ENCODE measurements around the gene GDPD3. TPM values are rescaled to one million over a fixed set of nuclear protein-coding genes. Genes with fewer than 3 reads are reported as not detected.

Gene GDPD3
- total and polyA plus RNA-seq, 2 experiments from 2014 or later = 0.94 to 1.4 TPM

DNA sequence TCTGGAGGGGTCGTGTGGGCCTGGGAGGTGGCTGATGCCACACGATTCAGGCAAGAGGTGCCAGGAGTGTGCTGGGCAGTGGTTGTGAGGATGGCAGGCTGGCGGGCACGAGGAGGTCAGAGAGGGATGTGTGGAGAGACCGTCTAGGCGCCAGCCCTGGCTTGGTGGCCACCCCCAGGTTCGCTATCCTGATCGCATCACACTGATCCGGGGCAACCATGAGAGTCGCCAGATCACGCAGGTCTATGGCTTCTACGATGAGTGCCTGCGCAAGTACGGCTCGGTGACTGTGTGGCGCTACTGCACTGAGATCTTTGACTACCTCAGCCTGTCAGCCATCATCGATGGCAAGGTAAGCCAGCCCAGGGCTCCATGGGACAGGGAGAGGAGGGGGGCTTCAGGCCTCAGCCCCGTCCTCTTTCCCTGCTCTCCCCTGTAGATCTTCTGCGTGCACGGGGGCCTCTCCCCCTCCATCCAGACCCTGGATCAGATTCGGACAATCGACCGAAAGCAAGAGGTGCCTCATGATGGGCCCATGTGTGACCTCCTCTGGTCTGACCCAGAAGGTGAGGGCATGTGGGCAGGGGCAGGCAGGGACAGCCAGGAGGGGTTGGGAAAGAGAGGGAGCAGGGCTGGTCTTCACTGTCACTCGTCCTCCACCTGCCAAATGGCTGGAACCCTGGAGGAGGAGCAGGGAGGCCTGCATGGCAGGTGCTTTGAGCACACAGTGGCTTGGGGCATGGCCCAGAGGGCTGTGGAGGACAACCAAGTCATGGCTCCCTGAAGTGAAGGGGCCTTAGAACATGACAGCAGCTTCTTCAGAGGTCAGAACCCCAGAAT lies 29.9 kb downstream of the GDPD3 start:
- Mint-ChIP-seq H3K4me3 (no peak overlapping the region; the same call in 2 of the 3 replicates), H3K9me3 (no peaks in the 10 kb centered on the region; the same call in 2 of the 3 replicates), H3K27me3 (ENCODE audit: insufficient read depth, low read depth, poor library complexity) (peaks cover 12% of the 10 kb centered on the region), H3K27ac (no peak overlapping the region; the same call in 1 of the 2 replicates), H3K4me1 (0 out of 3 replicates have a peak, but pooled peaks cover under 1% of the 10 kb centered on the region), H3K36me3 (ENCODE audit: low read depth) (peaks cover 66% of the 10 kb centered on the region)
- Histone ChIP-seq H4K20me1 (replicated peaks; ENCODE audit: insufficient read depth) (peaks cover 8% of the 10 kb centered on the region), H3K9me2 (ENCODE audit: insufficient read depth) (no peaks in the 10 kb centered on the region), H3K79me2 (replicated peaks; ENCODE audit: insufficient read depth) (peaks cover 11% of the 10 kb centered on the region), H3K36me3 (ENCODE audit: insufficient read depth) (peaks cover 4% of the 10 kb centered on the region), H3K4me2 (no peak overlapping the region), H3K4me1 (ENCODE audit: insufficient read depth) (peaks cover 6% of the 10 kb centered on the region; the same call in 1 of the 2 replicates), H3K4me3 (no peak overlapping the region), H3K27ac (ENCODE audit: low read depth) (no peak overlapping the region), H3F3A (replicated peaks; ENCODE audit: low read depth) (0 out of 2 replicates have a peak, but pooled peaks cover 6% of the 10 kb centered on the region), H2AFZ (no peak overlapping the region), H3K27me3 (ENCODE audit: insufficient read depth) (no peaks in the 10 kb centered on the region)
- ATAC-seq = no peak
- no peak for TF ChIP-seq EZH2 (IDR thresholded peaks at IDR 0.05; ENCODE audit: low read depth, unreplicated experiment)
- no peak for TF ChIP-seq ZNF114 (CRISPR knock-in tag; IDR thresholded peaks at IDR 0.05)
- TF ChIP-seq, protein P1, sequence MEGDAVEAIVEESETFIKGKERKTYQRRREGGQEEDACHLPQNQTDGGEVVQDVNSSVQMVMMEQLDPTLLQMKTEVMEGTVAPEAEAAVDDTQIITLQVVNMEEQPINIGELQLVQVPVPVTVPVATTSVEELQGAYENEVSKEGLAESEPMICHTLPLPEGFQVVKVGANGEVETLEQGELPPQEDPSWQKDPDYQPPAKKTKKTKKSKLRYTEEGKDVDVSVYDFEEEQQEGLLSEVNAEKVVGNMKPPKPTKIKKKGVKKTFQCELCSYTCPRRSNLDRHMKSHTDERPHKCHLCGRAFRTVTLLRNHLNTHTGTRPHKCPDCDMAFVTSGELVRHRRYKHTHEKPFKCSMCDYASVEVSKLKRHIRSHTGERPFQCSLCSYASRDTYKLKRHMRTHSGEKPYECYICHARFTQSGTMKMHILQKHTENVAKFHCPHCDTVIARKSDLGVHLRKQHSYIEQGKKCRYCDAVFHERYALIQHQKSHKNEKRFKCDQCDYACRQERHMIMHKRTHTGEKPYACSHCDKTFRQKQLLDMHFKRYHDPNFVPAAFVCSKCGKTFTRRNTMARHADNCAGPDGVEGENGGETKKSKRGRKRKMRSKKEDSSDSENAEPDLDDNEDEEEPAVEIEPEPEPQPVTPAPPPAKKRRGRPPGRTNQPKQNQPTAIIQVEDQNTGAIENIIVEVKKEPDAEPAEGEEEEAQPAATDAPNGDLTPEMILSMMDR (conservative IDR thresholded peaks at IDR 0.05; ENCODE audit: low read depth in 2 of 2) = no peak
- TF ChIP-seq POLR2AphosphoS5 (IDR thresholded peaks at IDR 0.05; ENCODE audit: low read depth) = no peak
- no peak for TF ChIP-seq CREB1 (CRISPR knock-in tag; IDR thresholded peaks at IDR 0.05; ENCODE audit: low read depth)
- TF ChIP-seq NANOG (IDR thresholded peaks at IDR 0.05; ENCODE audit: borderline replicate concordance) = no peak
- no peak for TF ChIP-seq ZNF331 (CRISPR knock-in tag; IDR thresholded peaks at IDR 0.05; ENCODE audit: low read depth)
- TF ChIP-seq, protein P2, sequence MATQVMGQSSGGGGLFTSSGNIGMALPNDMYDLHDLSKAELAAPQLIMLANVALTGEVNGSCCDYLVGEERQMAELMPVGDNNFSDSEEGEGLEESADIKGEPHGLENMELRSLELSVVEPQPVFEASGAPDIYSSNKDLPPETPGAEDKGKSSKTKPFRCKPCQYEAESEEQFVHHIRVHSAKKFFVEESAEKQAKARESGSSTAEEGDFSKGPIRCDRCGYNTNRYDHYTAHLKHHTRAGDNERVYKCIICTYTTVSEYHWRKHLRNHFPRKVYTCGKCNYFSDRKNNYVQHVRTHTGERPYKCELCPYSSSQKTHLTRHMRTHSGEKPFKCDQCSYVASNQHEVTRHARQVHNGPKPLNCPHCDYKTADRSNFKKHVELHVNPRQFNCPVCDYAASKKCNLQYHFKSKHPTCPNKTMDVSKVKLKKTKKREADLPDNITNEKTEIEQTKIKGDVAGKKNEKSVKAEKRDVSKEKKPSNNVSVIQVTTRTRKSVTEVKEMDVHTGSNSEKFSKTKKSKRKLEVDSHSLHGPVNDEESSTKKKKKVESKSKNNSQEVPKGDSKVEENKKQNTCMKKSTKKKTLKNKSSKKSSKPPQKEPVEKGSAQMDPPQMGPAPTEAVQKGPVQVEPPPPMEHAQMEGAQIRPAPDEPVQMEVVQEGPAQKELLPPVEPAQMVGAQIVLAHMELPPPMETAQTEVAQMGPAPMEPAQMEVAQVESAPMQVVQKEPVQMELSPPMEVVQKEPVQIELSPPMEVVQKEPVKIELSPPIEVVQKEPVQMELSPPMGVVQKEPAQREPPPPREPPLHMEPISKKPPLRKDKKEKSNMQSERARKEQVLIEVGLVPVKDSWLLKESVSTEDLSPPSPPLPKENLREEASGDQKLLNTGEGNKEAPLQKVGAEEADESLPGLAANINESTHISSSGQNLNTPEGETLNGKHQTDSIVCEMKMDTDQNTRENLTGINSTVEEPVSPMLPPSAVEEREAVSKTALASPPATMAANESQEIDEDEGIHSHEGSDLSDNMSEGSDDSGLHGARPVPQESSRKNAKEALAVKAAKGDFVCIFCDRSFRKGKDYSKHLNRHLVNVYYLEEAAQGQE (IDR thresholded peaks at IDR 0.05; ENCODE audit: unreplicated experiment) = no peak
- no peak for TF ChIP-seq STAT1 (IDR thresholded peaks at IDR 0.05; ENCODE audit: unreplicated experiment)
- TF ChIP-seq JUNB (IDR thresholded peaks at IDR 0.05; ENCODE audit: unreplicated experiment) = no peak
- TF ChIP-seq EZH2phosphoT487 (IDR thresholded peaks at IDR 0.05; ENCODE audit: unreplicated experiment) = no peak
- TF ChIP-seq, protein P3, sequence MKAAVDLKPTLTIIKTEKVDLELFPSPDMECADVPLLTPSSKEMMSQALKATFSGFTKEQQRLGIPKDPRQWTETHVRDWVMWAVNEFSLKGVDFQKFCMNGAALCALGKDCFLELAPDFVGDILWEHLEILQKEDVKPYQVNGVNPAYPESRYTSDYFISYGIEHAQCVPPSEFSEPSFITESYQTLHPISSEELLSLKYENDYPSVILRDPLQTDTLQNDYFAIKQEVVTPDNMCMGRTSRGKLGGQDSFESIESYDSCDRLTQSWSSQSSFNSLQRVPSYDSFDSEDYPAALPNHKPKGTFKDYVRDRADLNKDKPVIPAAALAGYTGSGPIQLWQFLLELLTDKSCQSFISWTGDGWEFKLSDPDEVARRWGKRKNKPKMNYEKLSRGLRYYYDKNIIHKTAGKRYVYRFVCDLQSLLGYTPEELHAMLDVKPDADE (IDR thresholded peaks at IDR 0.05) = no peak
- TF ChIP-seq, protein P4, sequence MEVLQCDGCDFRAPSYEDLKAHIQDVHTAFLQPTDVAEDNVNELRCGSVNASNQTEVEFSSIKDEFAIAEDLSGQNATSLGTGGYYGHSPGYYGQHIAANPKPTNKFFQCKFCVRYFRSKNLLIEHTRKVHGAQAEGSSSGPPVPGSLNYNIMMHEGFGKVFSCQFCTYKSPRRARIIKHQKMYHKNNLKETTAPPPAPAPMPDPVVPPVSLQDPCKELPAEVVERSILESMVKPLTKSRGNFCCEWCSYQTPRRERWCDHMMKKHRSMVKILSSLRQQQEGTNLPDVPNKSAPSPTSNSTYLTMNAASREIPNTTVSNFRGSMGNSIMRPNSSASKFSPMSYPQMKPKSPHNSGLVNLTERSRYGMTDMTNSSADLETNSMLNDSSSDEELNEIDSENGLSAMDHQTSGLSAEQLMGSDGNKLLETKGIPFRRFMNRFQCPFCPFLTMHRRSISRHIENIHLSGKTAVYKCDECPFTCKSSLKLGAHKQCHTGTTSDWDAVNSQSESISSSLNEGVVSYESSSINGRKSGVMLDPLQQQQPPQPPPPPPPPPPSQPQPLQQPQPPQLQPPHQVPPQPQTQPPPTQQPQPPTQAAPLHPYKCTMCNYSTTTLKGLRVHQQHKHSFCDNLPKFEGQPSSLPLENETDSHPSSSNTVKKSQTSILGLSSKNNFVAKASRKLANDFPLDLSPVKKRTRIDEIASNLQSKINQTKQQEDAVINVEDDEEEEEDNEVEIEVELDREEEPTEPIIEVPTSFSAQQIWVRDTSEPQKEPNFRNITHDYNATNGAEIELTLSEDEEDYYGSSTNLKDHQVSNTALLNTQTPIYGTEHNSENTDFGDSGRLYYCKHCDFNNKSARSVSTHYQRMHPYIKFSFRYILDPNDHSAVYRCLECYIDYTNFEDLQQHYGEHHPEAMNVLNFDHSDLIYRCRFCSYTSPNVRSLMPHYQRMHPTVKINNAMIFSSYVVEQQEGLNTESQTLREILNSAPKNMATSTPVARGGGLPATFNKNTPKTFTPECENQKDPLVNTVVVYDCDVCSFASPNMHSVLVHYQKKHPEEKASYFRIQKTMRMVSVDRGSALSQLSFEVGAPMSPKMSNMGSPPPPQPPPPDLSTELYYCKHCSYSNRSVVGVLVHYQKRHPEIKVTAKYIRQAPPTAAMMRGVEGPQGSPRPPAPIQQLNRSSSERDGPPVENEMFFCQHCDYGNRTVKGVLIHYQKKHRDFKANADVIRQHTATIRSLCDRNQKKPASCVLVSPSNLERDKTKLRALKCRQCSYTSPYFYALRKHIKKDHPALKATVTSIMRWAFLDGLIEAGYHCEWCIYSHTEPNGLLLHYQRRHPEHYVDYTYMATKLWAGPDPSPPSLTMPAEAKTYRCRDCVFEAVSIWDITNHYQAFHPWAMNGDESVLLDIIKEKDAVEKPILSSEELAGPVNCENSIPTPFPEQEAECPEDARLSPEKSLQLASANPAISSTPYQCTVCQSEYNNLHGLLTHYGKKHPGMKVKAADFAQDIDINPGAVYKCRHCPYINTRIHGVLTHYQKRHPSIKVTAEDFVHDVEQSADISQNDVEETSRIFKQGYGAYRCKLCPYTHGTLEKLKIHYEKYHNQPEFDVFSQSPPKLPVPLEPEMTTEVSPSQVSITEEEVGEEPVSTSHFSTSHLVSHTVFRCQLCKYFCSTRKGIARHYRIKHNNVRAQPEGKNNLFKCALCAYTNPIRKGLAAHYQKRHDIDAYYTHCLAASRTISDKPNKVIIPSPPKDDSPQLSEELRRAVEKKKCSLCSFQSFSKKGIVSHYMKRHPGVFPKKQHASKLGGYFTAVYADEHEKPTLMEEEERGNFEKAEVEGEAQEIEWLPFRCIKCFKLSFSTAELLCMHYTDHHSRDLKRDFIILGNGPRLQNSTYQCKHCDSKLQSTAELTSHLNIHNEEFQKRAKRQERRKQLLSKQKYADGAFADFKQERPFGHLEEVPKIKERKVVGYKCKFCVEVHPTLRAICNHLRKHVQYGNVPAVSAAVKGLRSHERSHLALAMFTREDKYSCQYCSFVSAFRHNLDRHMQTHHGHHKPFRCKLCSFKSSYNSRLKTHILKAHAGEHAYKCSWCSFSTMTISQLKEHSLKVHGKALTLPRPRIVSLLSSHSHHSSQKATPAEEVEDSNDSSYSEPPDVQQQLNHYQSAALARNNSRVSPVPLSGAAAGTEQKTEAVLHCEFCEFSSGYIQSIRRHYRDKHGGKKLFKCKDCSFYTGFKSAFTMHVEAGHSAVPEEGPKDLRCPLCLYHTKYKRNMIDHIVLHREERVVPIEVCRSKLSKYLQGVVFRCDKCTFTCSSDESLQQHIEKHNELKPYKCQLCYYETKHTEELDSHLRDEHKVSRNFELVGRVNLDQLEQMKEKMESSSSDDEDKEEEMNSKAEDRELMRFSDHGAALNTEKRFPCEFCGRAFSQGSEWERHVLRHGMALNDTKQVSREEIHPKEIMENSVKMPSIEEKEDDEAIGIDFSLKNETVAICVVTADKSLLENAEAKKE (CRISPR knock-in tag; IDR thresholded peaks at IDR 0.05) = no peak
- no peak for DNase-seq (ENCODE audit: low spot score)
